NOMO-1 (cell line): ENCODE measurements around the gene DDX51.
"Not testable (repeated sequence)": the region's sequence is repeated elsewhere in the genome, so short reads cannot be mapped to it uniquely, and the experiment has no call there.

Source experiments
- DNase-seq, 2 experiments: peaks; one replicate each; lab custom pipeline; 2025; ENCODE audit not compliant: unreplicated experiment in 2 of 2; lab: John Stamatoyannopoulos, UW

DDX51 gene

DNA sequence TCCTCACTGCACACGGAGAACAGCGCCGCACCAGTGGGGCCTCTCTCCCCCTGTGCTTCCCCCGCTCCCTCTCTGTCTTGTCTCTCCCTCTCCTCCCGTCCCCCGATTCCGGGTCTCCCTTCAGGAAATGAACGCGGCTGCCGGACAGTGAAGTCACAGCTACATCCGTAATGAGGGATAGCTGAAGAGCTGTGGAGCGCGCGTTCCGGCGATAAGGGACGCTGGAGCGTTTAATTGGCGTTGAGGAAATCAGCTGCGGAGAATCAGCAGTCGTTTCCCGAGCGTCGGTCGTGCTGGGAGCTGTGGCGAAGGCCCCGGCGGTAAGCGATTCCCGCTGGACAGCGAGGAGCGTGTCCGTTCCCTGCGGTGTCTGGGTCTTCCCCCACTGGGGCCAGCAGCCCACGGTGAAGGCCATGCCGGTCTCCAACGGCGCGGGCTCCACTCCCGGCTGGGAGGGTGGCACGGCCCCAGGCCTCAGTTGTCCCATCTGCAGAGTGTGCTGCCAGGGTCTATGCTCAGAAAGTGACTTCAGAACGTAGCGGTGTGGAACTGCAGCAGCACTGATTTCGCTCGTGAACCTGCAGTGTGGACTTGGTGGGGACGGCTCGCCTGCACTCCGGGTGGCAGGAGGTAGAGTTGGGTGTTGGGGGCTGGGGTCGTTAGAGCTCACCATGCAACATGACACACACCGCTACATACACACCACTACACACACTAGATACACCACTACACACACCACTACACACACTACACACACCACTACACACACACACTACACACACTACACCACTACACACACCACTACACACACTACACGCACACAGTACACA, 11.0 kb upstream of the DDX51 start:
- DNase-seq: peak in 1 of 2 experiments; percentile 7

GRCh38 chr12:132154341-132154761, 10.2 kb upstream of the DDX51 start:
- DNase-seq: no peak

GRCh38 chr12:132153501-132154340, 9.6 kb upstream of the DDX51 start:
- DNase-seq: peak; percentile 55 to 58

DNA sequence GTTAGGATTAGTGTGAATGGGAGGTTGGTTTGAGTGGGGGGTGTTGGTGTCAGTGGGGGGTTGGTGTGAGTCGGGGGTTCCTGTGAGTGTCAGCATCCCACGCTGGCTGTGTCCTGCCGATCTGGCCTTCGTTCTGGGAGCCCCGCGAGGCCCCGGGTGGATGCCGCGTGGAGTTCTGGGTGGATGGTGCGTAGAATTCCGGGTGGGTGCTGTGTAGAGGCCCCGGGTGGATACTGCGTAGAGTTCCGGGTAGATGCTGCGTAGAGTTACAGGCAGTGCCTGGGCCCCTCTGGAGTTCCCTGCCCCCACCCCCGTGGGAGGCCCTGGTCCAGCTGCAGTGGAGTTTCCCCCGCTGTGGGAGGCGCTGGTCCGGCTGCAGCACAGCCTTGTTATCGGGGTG, 8.8 kb upstream of the DDX51 start:
- DNase-seq: no peak

GRCh38 chr12:132152411-132152821, 8.3 kb upstream of the DDX51 start:
- no peak for DNase-seq

DNA sequence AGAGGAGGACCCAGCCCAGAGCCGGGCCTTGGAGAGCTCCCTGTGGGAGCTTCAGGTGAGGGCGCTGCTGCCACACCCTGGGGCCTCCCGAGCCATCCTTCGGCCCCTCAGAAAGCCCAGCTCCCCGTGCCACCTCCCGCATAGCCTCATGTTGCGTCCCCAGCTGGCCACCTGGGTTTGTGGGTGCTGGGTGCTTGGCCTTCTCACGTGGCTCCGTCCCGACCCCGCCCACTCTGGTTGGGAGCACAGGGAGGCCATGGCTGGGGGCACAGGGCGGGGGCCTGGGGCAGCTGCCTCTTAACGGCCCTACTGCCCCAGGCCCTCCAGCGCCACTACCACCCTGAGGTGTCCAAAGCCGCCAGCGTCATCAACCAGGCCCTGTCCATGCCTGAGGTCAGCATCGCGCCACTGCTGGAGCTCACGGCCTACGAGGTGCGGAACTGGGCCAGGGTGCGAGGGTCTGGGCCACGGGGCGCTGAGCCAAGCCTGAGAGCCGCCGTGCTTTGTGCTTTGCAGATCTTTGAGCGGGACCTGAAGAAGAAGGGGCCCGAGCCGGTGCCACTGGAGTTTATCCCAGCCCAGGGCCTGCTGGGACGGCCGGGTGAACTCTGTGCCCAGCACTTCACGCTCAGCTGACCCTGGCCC, 7.8 kb upstream of the DDX51 start:
- no peak for DNase-seq

GRCh38 chr12:132151145-132151765, 7.1 kb upstream of the DDX51 start:
- DNase-seq: no peak

GRCh38 chr12:132150780-132151144, 6.6 kb upstream of the DDX51 start:
- DNase-seq: no peak

DNA sequence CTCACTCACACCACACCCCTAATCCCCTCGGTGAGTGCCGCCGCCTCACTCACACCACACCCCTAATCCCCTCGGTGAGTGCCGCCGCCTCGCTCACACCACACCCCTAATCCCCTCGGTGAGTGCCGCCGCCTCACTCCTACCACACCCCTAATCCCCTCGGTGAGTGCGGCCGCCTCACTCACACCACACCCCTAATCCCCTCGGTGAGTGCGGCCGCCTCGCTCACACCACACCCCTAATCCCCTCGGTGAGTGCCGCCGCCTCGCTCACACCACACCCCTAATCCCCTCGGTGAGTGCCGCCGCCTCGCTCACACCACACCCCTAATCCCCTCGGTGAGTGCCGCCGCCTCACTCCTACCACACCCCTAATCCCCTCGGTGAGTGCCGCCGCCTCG, 5.4 kb upstream of the DDX51 start:
- DNase-seq: not testable (repeated sequence)

GRCh38 chr12:132148368-132149045, 4.4 kb upstream of the DDX51 start:
- DNase-seq: no peak

- DNase-seq: no peak
Observed at GRCh38 chr12:132147423-132148367, 3.6 kb upstream of the DDX51 start.

DNA sequence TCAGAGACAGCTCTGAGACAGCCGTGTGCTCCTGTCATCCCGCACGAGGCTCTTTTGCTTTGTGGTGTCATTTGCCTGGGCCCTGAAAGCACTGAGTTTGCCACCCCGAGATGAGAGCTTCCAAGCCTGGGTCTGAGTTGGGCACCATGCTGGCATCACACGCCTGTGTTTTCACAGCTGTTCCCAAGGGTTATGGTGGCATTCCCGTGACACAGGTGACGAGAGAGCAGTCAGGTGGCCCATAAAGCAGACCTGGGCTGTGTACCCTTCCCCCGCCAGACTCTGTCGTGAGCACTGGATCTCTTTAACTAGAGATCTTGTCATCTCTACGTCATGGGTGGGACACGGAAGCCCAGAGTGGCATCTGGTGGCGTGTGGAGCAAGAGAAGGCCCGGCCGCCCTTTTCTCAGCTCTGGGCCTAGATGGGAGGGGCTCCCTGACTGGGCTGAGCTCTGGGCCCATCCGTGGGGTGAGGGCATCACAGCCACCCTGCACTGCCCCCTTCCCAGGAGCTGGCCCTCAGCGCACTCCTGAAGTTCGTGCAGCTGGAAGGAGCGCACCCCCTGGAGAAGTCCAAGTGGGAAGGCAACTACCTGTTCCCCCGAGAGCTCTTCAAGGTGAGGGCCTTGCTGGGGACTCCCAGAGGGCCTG, 2.8 kb upstream of the DDX51 start:
- no peak for DNase-seq

DNA sequence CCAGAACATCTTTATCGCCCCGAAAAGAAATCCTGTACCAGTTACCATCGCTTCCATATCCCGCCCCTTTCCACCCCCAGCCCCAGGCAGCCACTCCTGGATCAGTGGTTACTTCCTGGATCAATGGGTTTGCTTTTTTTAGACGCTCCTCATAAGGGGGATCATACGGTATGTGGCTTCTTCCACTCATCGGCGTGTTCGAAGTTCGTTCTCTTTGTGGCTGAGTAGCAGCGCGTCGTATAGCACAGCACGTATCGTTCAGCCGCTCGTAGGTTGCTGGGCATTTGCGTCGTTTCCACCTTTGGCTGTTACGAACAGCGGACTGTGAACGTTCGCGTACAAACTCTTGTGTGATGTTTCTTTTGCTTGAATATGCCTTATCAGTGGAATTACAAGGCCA, 2.0 kb upstream of the DDX51 start:
- DNase-seq: no peak

DNA sequence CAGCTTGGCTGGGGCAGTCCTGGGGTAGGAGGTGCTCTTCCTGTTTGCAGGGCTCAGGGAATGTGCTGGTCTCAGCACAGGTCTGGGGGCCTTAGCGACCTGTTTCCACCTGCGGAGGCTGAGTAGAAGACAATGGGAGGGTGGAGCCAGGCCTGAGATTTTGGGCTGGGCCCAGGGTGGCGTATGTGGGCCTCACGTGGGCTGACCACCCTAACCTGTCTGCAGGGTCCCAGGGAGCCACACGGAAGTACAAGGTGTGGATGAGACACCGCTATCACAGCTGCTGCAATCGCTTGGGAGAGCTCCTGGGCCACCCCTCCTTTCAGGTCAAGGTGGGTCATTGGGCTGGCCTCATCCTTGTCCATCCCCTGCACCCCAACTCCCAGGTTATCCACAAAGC, 1.2 kb upstream of the DDX51 start:
- no peak for DNase-seq

- no peak for DNase-seq
Observed at GRCh38 chr12:132144810-132145168, 670 bp upstream of the DDX51 start.

DNA sequence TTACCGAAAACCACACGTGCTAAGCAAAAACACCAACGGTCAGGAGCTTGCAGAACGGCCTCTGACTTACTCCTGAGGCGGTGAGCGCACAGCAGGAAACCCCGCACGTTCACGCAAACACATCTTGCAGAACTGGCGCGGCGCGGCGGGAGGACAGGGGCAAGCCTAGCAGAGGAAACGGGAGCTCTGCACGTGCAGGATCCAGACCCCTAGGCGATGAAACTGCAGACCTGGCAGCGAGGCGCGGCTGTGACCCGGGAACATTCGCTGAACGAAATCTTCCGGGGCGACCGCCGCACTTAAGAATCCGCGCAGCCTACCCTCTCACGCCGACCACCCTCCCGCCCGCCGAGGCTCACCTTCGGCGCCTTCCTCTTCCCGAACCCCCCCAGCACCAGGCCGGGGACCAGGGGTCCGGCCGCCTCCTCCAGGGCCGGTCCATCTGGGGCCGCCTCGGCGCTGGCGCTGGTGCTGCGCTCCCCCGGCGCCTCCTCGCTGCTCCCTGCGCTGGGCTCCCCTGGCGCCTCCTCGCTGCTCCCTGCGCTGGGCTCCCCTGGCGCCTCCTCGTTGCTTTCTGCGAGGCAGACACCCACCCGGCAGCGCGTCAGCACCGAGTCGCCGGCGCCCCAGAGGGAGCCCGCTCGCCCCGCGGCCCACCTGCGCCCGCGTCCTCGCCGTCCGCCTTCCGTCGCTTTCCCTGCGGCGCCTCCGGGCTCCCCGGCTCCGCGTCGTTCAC, 615 bp downstream of the DDX51 start:
- no peak for DNase-seq

DNA sequence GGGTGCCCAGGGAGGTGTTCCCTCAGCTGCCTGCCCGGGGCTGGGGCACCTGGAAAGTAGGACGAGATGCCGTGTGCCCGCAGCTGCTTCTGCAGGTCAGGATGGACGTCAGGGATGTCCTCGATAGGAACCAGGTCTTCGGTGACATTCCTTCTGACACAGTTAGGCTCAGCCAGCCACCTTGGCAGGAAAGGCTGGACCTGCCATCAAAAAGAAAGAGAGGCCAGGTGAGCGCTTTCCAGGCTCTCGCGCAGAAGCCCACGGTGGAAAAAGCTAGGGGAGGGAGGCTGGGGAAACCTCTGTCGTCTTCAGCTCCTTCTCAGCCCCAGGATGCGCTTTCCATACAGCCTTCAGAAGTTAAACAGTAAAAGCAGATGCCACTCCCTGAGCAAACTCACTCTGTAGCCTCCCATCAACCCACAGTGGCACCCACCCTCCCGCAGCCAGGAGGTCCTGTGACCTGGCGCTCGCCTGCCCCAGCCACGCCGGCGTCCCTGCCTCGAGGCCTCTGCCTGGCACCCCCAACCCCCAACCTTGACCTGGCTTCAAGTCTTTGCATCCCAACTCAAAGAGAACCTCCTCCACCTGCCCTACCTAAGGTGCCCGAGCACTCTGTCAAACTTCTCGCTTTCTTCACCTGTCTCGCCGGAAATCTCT, 1.3 kb downstream of the DDX51 start:
- DNase-seq: no peak
